ENCODE measurements around the gene ACKR1. TPM values are rescaled to one million over a fixed set of nuclear protein-coding genes. Genes with fewer than 3 reads are reported as not detected.

ACKR1 gene
- total and polyA plus RNA-seq, 4 donors, result 0.08 to 17.2 (median 0.48) TPM; not detected in 1

DNA sequence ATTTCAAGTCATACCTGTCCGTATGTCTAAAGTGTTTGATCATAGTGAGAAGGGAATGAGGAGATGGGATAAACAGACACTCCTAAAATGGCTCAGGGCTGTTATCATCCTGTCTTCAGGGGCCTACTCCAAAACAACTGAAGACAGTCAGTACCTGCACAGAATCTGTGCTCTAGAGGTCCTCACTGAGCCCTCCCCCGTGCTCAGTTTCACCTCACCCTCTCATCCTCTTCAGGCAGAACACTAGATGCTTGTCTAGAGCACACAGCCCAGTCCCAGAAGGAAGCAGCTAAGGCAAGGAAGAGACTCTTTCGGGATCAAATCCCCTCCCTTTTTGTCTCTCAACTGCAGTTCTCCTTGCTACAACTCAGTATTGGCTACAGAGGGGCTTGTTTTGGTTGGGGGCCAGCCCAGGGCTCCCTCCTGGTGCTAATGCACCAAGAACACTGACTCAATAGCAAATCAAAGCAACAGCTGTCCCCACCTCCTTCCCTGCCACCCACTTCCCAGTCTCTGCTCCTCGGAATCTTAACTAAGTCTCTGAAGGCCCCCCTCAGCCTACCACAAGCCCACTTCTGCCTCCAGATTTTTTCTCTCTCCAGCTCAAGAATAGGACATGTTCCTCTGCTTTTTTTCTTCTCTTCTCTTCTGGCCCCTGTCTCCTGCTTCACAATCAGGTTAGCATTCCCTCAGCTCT is 23.2 kb upstream of the ACKR1 start:
- WGBS, result 38% methylated on average over 4 of the region's 4 CpGs

GRCh38 chr1:159184201-159184600 is 20.5 kb upstream of the ACKR1 start:
- Histone ChIP-seq H3K4me3 (ENCODE audit: low read depth in 1 of 3, low read length in 3 of 3) (no peak overlapping the region), H3K4me1 (ENCODE audit: control insufficient read depth in 4 of 4, insufficient read depth in 4 of 4, low read length in 3 of 4) (no peaks in the 10 kb centered on the region), H3K27me3 (ENCODE audit: control insufficient read depth in 4 of 4, insufficient read depth in 4 of 4, low read length in 3 of 4) (peaks cover 0 to 5% (median 3%) of the 10 kb centered on the region in 4 donors), H3K9me3 (ENCODE audit: control insufficient read depth in 4 of 4, low read length in 3 of 4) (no peaks in the 10 kb centered on the region), H3K9ac (ENCODE audit: low read depth in 1 of 2, low read length in 2 of 2) (no peak overlapping the region), H3K36me3 (ENCODE audit: control insufficient read depth in 4 of 4, insufficient read depth in 3 of 4, low read depth in 1 of 4, low read length in 3 of 4) (no peaks in the 10 kb centered on the region), H3K27ac (ENCODE audit: low read depth in 1 of 2, low read length in 2 of 2) (no peak overlapping the region)
- TF ChIP-seq GABPA (IDR thresholded peaks at IDR 0.05 in 1 of 2, conservative IDR thresholded peaks at IDR 0.05 in 1 of 2) (no peak), HNF4A (conservative IDR thresholded peaks at IDR 0.05) (no peak), NR2F2 (IDR thresholded peaks at IDR 0.05) (no peak), JUND (IDR thresholded peaks at IDR 0.05) (no peak), YY1 (IDR thresholded peaks at IDR 0.05) (no peak), TAF1 (conservative IDR thresholded peaks at IDR 0.05) (no peak), FOXA2 (IDR thresholded peaks at IDR 0.05) (no peak), ZBTB33 (IDR thresholded peaks at IDR 0.05) (no peak)
- TF ChIP-seq, protein P1, sequence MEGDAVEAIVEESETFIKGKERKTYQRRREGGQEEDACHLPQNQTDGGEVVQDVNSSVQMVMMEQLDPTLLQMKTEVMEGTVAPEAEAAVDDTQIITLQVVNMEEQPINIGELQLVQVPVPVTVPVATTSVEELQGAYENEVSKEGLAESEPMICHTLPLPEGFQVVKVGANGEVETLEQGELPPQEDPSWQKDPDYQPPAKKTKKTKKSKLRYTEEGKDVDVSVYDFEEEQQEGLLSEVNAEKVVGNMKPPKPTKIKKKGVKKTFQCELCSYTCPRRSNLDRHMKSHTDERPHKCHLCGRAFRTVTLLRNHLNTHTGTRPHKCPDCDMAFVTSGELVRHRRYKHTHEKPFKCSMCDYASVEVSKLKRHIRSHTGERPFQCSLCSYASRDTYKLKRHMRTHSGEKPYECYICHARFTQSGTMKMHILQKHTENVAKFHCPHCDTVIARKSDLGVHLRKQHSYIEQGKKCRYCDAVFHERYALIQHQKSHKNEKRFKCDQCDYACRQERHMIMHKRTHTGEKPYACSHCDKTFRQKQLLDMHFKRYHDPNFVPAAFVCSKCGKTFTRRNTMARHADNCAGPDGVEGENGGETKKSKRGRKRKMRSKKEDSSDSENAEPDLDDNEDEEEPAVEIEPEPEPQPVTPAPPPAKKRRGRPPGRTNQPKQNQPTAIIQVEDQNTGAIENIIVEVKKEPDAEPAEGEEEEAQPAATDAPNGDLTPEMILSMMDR (IDR thresholded peaks at IDR 0.05; ENCODE audit: low read depth, low read length, missing input control), result no peak
- no peak for DNase-seq (ENCODE audit: low spot score)
- whole genome bisulfite sequencing, result 81% methylated on average over 2 of the region's 2 CpGs

More for the DNA sequence above, 23.2 kb upstream of the ACKR1 start:
- H3K9ac ChIP-seq (ENCODE audit: low read depth in 1 of 2, low read length in 2 of 2), result no peak overlapping the region
- no peaks in the 10 kb centered on the region for H3K9me3 ChIP-seq (ENCODE audit: control insufficient read depth in 4 of 4, low read length in 3 of 4)
- no peaks in the 10 kb centered on the region for H3K4me1 ChIP-seq (ENCODE audit: control insufficient read depth in 4 of 4, insufficient read depth in 4 of 4, low read length in 3 of 4)
- no peak for TF ChIP-seq GABPA (IDR thresholded peaks at IDR 0.05 in 1 of 2, conservative IDR thresholded peaks at IDR 0.05 in 1 of 2)
- no peak for TF ChIP-seq FOXA2 (IDR thresholded peaks at IDR 0.05)
- no peak for TF ChIP-seq ATF3 (IDR thresholded peaks at IDR 0.05)
- TF ChIP-seq NR2F2 (IDR thresholded peaks at IDR 0.05), result no peak
- no peak for TF ChIP-seq RXRA (IDR thresholded peaks at IDR 0.05)
- no peak for TF ChIP-seq HNF4A (conservative IDR thresholded peaks at IDR 0.05)
- TF ChIP-seq, protein P2, sequence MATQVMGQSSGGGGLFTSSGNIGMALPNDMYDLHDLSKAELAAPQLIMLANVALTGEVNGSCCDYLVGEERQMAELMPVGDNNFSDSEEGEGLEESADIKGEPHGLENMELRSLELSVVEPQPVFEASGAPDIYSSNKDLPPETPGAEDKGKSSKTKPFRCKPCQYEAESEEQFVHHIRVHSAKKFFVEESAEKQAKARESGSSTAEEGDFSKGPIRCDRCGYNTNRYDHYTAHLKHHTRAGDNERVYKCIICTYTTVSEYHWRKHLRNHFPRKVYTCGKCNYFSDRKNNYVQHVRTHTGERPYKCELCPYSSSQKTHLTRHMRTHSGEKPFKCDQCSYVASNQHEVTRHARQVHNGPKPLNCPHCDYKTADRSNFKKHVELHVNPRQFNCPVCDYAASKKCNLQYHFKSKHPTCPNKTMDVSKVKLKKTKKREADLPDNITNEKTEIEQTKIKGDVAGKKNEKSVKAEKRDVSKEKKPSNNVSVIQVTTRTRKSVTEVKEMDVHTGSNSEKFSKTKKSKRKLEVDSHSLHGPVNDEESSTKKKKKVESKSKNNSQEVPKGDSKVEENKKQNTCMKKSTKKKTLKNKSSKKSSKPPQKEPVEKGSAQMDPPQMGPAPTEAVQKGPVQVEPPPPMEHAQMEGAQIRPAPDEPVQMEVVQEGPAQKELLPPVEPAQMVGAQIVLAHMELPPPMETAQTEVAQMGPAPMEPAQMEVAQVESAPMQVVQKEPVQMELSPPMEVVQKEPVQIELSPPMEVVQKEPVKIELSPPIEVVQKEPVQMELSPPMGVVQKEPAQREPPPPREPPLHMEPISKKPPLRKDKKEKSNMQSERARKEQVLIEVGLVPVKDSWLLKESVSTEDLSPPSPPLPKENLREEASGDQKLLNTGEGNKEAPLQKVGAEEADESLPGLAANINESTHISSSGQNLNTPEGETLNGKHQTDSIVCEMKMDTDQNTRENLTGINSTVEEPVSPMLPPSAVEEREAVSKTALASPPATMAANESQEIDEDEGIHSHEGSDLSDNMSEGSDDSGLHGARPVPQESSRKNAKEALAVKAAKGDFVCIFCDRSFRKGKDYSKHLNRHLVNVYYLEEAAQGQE (IDR thresholded peaks at IDR 0.05), result no peak
- no peak for TF ChIP-seq TAF1 (conservative IDR thresholded peaks at IDR 0.05)
- H3K27me3 ChIP-seq (ENCODE audit: control insufficient read depth in 4 of 4, insufficient read depth in 4 of 4, low read length in 3 of 4), result peaks cover 0 to 2% (median 0%) of the 10 kb centered on the region in 4 donors
- no peak overlapping the region for H3K27ac ChIP-seq (ENCODE audit: low read depth in 1 of 2, low read length in 2 of 2)
- no peak for DNase-seq (ENCODE audit: low spot score)
- H3K36me3 ChIP-seq (ENCODE audit: control insufficient read depth in 4 of 4, insufficient read depth in 3 of 4, low read depth in 1 of 4, low read length in 3 of 4), result no peaks in the 10 kb centered on the region
- no peak overlapping the region for H3K4me3 ChIP-seq (ENCODE audit: low read depth in 1 of 3, low read length in 3 of 3)
